Vagina (tissue), 2 donors: ENCODE data around the gene UNC5CL. TPM values are rescaled to one million over a fixed set of nuclear protein-coding genes. Genes with fewer than 3 reads are reported as not detected.

Experiments used
- DNase-seq, 2 donors: peaks; one replicate each; pipeline ENCODE4 v3.0.0-alpha.2; 2017; ENCODE audit errors: extremely low spot score in 2 of 2
- H3K27ac ChIP-seq: fragments of 200-600 bp; sonication (generic); one replicate; pipeline ENCODE4 v1.5.1; 2019
- H3K27me3 ChIP-seq: fragments of 200-600 bp; sonication (generic); one replicate; pipeline ENCODE4 v1.5.1; 2019
- H3K36me3 ChIP-seq, 2 donors: fragments of 200-600 bp; sonication (generic); one replicate each; pipeline ENCODE4 v1.5.1; 2017 to 2019
- H3K4me1 ChIP-seq: fragments of 200-600 bp; sonication (generic); one replicate; pipeline ENCODE4 v1.5.1; 2019
- H3K4me3 ChIP-seq, 2 donors: fragments of 200-600 bp; sonication (generic); 1 replicate in 1 of 2; 2 replicates in 1 of 2; pipeline ENCODE4 v1.5.1; 2016 to 2019
- H3K9me3 ChIP-seq: fragments of 200-600 bp; sonication (generic); one replicate; pipeline ENCODE4 v1.5.1; 2019
- CTCF ChIP-seq, 3 experiments: fragments of 450-650 bp in 2 of 3; fragments of 200-600 bp in 1 of 3; sonication (generic) in 1 of 3; IDR thresholded peaks; one replicate each; pipeline ENCODE4 v1.5.1; 2017 to 2019; ENCODE audit warnings: antibody characterized with exemption in 3 of 3, mild to moderate bottlenecking in 2 of 3, moderate library complexity in 2 of 3
- POLR2A ChIP-seq, 2 donors: fragments of 450-650 bp; IDR thresholded peaks; one replicate each; pipeline ENCODE4 v1.6.1; 2017; ENCODE audit warnings: antibody characterized with exemption in 2 of 2, mild to moderate bottlenecking in 2 of 2, moderate library complexity in 2 of 2
- POLR2AphosphoS5 ChIP-seq, 2 donors: sonication (generic); formaldehyde crosslinking; IDR thresholded peaks; one replicate each; pipeline ENCODE4 v1.9.0; 2017; ENCODE audit warnings: antibody characterized with exemption in 2 of 2, mild to moderate bottlenecking in 2 of 2, low read depth in 1 of 2; ENCODE audit not compliant: insufficient read depth in 1 of 2
- intact Hi-C: fragments of 100-400 bp; cut with DNase I; formaldehyde crosslinking; loops from one replicate; pipeline ENCODE4 v1.15.1; 2023
- total RNA-seq: library from RNA; depleted of rRNA; stranded (reverse); fragments of >200 nt; gene quantifications from one replicate; pipeline ENCODE4 v1.2.3, GENCODE V29; 2016

UNC5CL gene
- total RNA-seq, 1 donor from 2014 or later, result 0.25 TPM

GRCh38 chr6:41079080-41079479, 40.1 kb upstream of the UNC5CL start:
- Histone ChIP-seq H3K36me3 (peaks cover 0 to 24% of the 10 kb centered on the region in 2 donors), H3K9me3 (no peaks in the 10 kb centered on the region), H3K4me3 (no peak overlapping the region), H3K4me1 (peaks cover 25% of the 10 kb centered on the region), H3K27ac (no peak overlapping the region), H3K27me3 (no peaks in the 10 kb centered on the region)
- intact Hi-C loops, result no loop called here
- DNase-seq, result no peak
- TF ChIP-seq POLR2A (IDR thresholded peaks at IDR 0.05) (no peak), POLR2AphosphoS5 (IDR thresholded peaks at IDR 0.05; ENCODE audit: insufficient read depth in 1 of 2, low read depth in 1 of 2) (no peak), CTCF (IDR thresholded peaks at IDR 0.05) (no peak)

- no peak for TF ChIP-seq POLR2AphosphoS5 (IDR thresholded peaks at IDR 0.05; ENCODE audit: insufficient read depth in 1 of 2, low read depth in 1 of 2)
- TF ChIP-seq CTCF (IDR thresholded peaks at IDR 0.05), result no peak
- peaks cover 27% of the 10 kb centered on the region for H3K4me1 ChIP-seq
- no peak overlapping the region for H3K27ac ChIP-seq
- DNase-seq, result no peak
- no peak overlapping the region for H3K4me3 ChIP-seq
- no peaks in the 10 kb centered on the region for H3K27me3 ChIP-seq
- intact Hi-C loops, result no loop called here
- peaks cover 0 to 24% of the 10 kb centered on the region in 2 donors for H3K36me3 ChIP-seq
- no peaks in the 10 kb centered on the region for H3K9me3 ChIP-seq
These were observed 39.1 kb upstream of the UNC5CL start for GRCh38 chr6:41078101-41078500.

- Histone ChIP-seq H3K9me3 (no peaks in the 10 kb centered on the region), H3K4me1 (peaks cover 27% of the 10 kb centered on the region), H3K36me3 (peaks cover 0 to 24% of the 10 kb centered on the region in 2 donors), H3K27ac (no peak overlapping the region), H3K4me3 (no peak overlapping the region), H3K27me3 (no peaks in the 10 kb centered on the region)
- intact Hi-C loops, result no loop called here
- TF ChIP-seq POLR2AphosphoS5 (IDR thresholded peaks at IDR 0.05; ENCODE audit: insufficient read depth in 1 of 2, low read depth in 1 of 2), result no peak
- no peak for TF ChIP-seq POLR2A (IDR thresholded peaks at IDR 0.05)
- TF ChIP-seq CTCF (IDR thresholded peaks at IDR 0.05), result no peak
- no peak for DNase-seq
These were observed 38.5 kb upstream of the UNC5CL start for GRCh38 chr6:41077536-41077935.

- Histone ChIP-seq H3K36me3 (peaks cover 0 to 21% of the 10 kb centered on the region in 2 donors), H3K27ac (peak overlapping the region; percentile 99), H3K4me3 (no peak overlapping the region), H3K9me3 (no peaks in the 10 kb centered on the region), H3K4me1 (peaks cover 31% of the 10 kb centered on the region), H3K27me3 (no peaks in the 10 kb centered on the region)
- TF ChIP-seq POLR2AphosphoS5 (IDR thresholded peaks at IDR 0.05; ENCODE audit: insufficient read depth in 1 of 2, low read depth in 1 of 2), result no peak
- TF ChIP-seq POLR2A (IDR thresholded peaks at IDR 0.05), result no peak
- TF ChIP-seq CTCF (IDR thresholded peaks at IDR 0.05), result no peak
- intact Hi-C loops, result no loop called here
- DNase-seq, result no peak
These were observed 36.9 kb upstream of the UNC5CL start for GRCh38 chr6:41075651-41076626.
